Ishikawa (cell line): ENCODE measurements around the gene IFNGR1.

Experiments
- CEBPB ChIP-seq: IDR thresholded peaks from 2 replicates; pipeline ENCODE4 v1.6.1; 2012
- CREB1 ChIP-seq: IDR thresholded peaks from 2 replicates; pipeline ENCODE4 v1.6.1; 2012; ENCODE audit warnings: low read depth
- EGR1 ChIP-seq: IDR thresholded peaks from 2 replicates; pipeline ENCODE4 v1.6.1; 2012
- EP300 ChIP-seq: IDR thresholded peaks from 2 replicates; pipeline ENCODE4 v1.6.1; 2012; ENCODE audit warnings: borderline replicate concordance
- FOXM1 ChIP-seq: IDR thresholded peaks from 2 replicates; pipeline ENCODE4 v1.6.1; 2012; ENCODE audit warnings: low read depth, borderline replicate concordance
- NFIC ChIP-seq: IDR thresholded peaks from 2 replicates; pipeline ENCODE4 v1.6.1; 2012
- RAD21 ChIP-seq: IDR thresholded peaks from 2 replicates; pipeline ENCODE4 v1.6.1; 2012; ENCODE audit warnings: low read depth
- TAF1 ChIP-seq: IDR thresholded peaks from 2 replicates; pipeline ENCODE4 v1.6.1; 2012; ENCODE audit warnings: low read depth, mild to moderate bottlenecking
- TCF12 ChIP-seq: IDR thresholded peaks from 2 replicates; pipeline ENCODE4 v1.6.1; 2012; ENCODE audit warnings: low read depth
- TEAD4 ChIP-seq: IDR thresholded peaks from 2 replicates; pipeline ENCODE4 v1.6.1; 2012
- YY1 ChIP-seq: IDR thresholded peaks from 2 replicates; pipeline ENCODE4 v1.6.1; 2012; ENCODE audit warnings: low read depth
- ZBTB7A ChIP-seq: IDR thresholded peaks from 2 replicates; pipeline ENCODE4 v1.6.1; 2012; ENCODE audit warnings: low read depth
- TF ChIP-seq, protein P1 (sequence below): IDR thresholded peaks from 2 replicates; pipeline ENCODE4 v1.6.1; 2012
- TF ChIP-seq, protein P2 (sequence below): IDR thresholded peaks from 2 replicates; pipeline ENCODE4 v1.6.1; 2012; ENCODE audit warnings: low read depth, mild to moderate bottlenecking

GRCh38 chr6:137191236-137191635, 27.9 kb downstream of the IFNGR1 start:
- TF ChIP-seq, protein P1, sequence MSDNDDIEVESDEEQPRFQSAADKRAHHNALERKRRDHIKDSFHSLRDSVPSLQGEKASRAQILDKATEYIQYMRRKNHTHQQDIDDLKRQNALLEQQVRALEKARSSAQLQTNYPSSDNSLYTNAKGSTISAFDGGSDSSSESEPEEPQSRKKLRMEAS, result no peak
- TF ChIP-seq EP300 (no peak), ZBTB7A (no peak), RAD21 (no peak), YY1 (no peak), TAF1 (no peak), CEBPB (no peak), CREB1 (no peak), NFIC (no peak), EGR1 (no peak), TCF12 (no peak), FOXM1 (no peak), TEAD4 (no peak)
- TF ChIP-seq, protein P2, sequence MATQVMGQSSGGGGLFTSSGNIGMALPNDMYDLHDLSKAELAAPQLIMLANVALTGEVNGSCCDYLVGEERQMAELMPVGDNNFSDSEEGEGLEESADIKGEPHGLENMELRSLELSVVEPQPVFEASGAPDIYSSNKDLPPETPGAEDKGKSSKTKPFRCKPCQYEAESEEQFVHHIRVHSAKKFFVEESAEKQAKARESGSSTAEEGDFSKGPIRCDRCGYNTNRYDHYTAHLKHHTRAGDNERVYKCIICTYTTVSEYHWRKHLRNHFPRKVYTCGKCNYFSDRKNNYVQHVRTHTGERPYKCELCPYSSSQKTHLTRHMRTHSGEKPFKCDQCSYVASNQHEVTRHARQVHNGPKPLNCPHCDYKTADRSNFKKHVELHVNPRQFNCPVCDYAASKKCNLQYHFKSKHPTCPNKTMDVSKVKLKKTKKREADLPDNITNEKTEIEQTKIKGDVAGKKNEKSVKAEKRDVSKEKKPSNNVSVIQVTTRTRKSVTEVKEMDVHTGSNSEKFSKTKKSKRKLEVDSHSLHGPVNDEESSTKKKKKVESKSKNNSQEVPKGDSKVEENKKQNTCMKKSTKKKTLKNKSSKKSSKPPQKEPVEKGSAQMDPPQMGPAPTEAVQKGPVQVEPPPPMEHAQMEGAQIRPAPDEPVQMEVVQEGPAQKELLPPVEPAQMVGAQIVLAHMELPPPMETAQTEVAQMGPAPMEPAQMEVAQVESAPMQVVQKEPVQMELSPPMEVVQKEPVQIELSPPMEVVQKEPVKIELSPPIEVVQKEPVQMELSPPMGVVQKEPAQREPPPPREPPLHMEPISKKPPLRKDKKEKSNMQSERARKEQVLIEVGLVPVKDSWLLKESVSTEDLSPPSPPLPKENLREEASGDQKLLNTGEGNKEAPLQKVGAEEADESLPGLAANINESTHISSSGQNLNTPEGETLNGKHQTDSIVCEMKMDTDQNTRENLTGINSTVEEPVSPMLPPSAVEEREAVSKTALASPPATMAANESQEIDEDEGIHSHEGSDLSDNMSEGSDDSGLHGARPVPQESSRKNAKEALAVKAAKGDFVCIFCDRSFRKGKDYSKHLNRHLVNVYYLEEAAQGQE, result no peak
